ENCODE results near the gene MLXIP.

GRCh38 chr12:122111089-122111641, 32.6 kb downstream of the MLXIP start:
- no peak for TF ChIP-seq CTCF (IDR thresholded peaks at IDR 0.05)
- TF ChIP-seq POLR2A (IDR thresholded peaks at IDR 0.05): no peak
